HG03045 (cell line): ENCODE data around the gene WNT2B.

Source experiments
- ATAC-seq: cut with Tn5 transposase; IDR thresholded peaks from one replicate; pipeline ENCODE4 v1.9.1; 2021; ENCODE audit warnings: mild to moderate bottlenecking, moderate library complexity; ENCODE audit not compliant: unreplicated experiment

Gene WNT2B

DNA sequence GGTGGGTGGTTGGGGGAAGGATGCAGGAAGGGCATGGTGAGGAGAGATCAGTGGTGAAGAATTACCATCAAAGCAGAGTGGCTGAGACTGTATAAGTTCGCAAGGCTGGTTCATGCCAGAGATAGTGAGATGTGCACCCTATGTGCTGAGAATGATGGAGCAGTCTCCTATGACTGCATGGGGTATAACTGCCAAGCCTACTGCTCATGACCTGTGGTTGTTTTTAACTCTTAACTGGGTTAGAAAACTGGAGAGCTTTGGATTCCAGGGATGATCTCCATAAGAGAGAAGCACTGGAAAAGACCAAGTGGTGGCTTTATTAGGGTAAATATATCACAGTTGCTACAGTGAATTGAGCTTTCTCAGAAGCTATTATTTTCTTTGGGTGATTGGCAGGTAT is 16.2 kb downstream of the WNT2B start:
- no peak for ATAC-seq

- ATAC-seq, result no peak
Observed at GRCh38 chr1:112527266-112528010, 18.7 kb downstream of the WNT2B start.

GRCh38 chr1:112528076-112528475 is 19.3 kb downstream of the WNT2B start:
- ATAC-seq, result no peak

DNA sequence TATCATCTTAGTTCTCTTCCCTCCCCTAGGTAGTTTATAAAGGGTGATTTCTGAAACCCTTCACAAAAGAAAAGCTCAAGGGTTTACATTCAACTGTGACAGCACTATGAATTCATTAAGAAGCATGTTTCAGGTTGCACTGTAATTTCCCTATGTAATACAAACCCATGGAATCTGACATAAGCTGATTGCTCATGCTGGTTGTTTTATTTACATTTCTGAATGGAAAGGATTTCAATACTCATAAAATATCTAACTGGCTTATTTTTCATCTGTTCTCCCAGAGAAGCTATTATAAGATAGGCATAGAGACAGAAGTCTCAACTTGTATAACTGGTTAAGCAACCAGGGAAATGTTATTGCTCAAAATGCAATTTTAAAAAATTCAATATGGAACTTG is 20.5 kb downstream of the WNT2B start:
- ATAC-seq, result no peak

- ATAC-seq, result no peak
Observed at GRCh38 chr1:112530832-112531231, 22.1 kb downstream of the WNT2B start.

DNA sequence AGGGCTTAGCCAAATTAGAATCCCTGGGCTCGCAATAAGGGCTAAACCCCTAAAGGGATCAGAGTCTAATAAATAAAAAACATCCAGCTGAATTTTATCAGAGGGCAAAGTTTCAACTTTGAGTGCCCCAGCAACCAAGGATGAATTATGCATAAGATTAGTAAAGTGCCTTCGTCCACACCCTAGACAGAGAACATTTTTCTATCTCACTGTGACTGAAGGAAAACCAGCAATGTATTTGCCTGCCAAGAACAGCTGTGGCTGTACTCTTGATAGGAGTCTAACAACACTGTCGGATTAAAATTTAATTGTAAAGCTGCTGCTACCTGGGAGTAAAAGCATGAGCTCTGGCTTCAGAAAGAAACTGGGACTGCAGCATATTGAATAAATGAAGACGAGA is 23.3 kb downstream of the WNT2B start:
- ATAC-seq, result no peak

DNA sequence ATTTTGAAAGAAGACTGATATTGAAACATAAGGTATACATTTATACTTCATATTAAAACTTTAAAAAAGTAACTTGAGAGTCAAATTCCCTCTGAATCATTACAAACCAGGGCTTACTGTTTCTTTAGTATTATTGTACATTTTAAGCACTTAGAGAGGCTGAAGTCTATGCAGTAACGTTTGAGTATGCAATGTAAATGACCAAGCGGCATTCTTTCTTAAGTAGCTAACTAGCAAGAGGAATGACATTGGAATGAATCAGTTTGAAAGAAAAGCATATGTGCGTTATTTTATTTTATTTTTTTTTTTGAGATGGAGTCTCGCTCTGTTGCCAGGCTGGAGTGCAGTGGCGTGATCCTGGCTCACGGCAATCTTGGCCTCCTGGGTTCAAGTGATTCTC is 24.3 kb downstream of the WNT2B start:
- ATAC-seq, result no peak

DNA sequence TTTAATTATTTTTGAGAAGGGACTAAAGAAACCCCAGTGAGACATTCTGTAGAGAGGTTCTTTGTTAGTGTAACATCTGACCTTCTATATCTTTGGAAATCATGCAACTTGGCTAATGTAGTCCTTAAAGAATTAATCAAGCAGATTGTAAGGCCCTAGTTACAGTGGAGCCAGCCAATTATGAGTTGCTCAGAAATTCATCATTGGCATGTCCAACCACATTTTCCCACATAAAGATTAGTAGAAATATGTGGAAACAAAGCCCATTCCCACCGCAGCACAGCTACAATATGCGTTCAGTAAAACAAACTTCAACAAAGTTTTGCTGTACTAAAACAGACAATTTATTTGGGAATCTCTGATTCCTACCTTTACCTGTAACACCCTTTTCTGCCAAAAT is 27.8 kb downstream of the WNT2B start:
- ATAC-seq, result no peak

GRCh38 chr1:112537456-112537855 is 28.7 kb downstream of the WNT2B start:
- no peak for ATAC-seq

GRCh38 chr1:112538883-112539282 is 30.1 kb downstream of the WNT2B start:
- ATAC-seq, result no peak

DNA sequence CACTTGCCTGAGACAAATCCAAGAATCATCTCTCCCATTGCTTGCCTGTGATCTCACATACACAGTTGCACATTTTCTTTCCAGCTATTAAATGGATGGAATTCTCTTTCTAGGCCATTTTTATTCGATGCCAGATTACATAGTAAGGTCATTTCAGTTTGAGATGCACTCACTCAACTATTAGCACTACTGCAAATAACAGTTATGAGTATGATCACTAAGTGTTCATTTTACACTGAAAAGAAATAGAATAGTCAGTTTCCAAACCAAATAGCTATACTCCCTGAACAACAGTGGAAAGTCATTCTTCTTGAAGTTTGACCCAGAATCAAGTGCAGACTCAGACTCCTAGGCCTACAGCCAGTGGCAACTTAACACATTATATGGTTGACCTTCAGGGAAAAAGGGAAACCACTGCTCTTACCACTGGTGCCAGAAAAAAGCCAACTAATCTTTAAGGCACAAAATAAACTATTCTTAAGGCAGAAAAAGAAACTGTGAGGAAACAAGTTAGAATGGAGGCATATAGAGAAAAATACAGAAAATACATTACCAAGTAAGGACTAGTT is 31.5 kb downstream of the WNT2B start:
- ATAC-seq, result no peak

DNA sequence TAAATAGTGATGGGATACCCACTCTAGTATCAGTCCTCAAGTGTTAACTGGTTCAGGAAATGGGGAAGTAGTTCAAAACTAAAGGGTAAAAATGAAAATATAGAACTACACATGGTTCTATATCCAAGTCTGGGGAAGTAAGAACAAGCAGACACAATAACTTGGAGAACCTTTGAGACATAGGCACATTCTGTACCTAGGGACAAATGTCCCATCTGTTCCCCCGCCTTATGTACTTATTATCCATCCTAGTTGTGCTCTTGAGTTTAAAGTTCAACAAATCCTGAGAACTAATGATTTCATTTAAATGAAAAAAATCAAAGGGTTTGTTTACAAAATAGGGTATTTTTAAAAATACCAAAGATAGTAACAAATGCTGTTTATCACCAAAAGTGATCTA is 32.5 kb downstream of the WNT2B start:
- no peak for ATAC-seq

GRCh38 chr1:112542206-112542973 is 33.6 kb downstream of the WNT2B start:
- no peak for ATAC-seq

DNA sequence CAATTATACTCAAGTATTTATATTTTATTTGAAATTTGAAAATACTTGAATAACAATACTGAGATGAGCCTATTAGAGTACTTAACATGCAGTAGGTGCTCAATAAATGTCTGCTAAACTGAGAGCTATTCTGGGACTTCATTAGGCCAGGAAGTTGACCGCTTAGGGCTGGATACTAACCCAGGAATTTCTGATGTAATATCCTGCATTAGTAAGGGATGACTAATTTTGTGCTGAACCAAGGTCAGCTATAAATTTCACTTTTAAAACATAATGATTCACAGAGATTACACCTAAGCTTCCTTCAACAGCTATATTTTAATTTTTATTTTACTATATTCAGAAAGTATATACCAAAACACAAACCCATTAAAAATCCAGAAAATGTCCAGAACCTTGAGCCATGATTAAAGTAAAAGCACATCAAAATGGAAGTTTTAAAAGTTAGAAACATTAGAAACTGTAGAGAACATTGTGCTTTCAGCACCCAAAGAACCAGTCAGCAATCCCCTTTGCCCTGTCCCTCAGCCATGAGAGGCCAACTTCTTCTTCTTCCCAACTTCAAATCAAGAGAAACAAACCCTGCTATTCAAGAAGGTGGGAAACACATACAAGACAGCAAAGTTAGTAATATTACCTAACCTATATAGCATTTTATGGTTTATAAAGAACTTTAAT is 35.4 kb downstream of the WNT2B start:
- no peak for ATAC-seq

GRCh38 chr1:112544751-112545150 is 36.0 kb downstream of the WNT2B start:
- no peak for ATAC-seq

GRCh38 chr1:112546076-112546475 is 37.3 kb downstream of the WNT2B start:
- ATAC-seq, result no peak

DNA sequence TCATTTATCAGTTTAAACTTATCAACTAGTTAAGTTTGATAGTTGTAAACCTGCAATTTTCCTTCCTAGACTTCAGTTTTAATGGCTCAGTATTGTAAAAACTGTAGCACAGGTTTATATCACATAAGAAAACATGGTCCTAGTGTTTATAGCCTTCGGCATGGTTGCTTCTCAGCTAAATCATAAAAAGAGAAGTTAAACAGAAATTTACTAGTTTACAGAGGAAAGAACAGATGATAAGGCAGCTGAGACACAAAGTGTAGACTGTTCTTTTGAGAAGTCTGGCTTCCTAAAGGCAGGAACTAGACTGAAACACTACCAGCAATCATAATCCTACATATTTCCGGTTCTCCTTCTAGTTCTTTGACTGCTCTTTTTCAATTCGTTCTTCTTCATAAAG is 39.8 kb downstream of the WNT2B start:
- no peak for ATAC-seq

- ATAC-seq, result no peak
Observed at GRCh38 chr1:112549590-112549989, 40.8 kb downstream of the WNT2B start.

- ATAC-seq, result no peak
Observed at GRCh38 chr1:112554411-112554810, 45.6 kb downstream of the WNT2B start.

GRCh38 chr1:112557385-112557784 is 48.6 kb downstream of the WNT2B start:
- ATAC-seq, result no peak

DNA sequence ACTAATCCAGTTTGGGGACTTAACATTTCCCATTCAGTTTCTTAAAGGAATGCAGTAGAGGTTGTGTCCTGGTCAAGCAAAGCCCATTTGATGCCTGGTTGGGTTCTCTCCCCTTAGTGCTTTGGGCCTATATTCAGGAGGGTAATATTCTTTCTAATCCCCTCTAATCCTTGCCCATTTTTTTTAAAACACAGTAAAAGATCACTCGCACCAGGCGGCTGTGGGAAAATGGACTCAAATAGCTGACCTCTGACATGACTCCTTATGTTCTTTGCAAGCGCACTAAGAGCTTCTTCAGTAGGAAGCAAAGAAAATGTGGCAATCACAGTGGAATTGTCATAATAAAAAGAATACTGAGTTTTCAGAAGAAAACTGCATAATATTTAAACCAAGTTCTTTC is 49.9 kb downstream of the WNT2B start:
- ATAC-seq, result no peak

GRCh38 chr1:112563341-112563740 is 54.6 kb downstream of the WNT2B start:
- no peak for ATAC-seq
